GM12878 (cell line): Measurements from ENCODE around the gene GARIN3. TPM values are rescaled to one million over a fixed set of nuclear protein-coding genes. Genes with fewer than 3 reads are reported as not detected.

Experiments
- ATAC-seq: fragments of 200-7000 bp; cut with Tn5 transposase; 3 replicates; pipeline ENCODE4 v1.9.1; 2020; ENCODE audit warnings: mild to moderate bottlenecking, moderate library complexity
- Bru-seq: library from RNA; stranded (reverse); fragments of 400-500 nt; gene quantifications from one replicate; lab custom pipeline; 2021; lab: Mats Ljungman, UMichigan
- BruChase-seq, 2 experiments: library from RNA; stranded (reverse); fragments of 400-500 nt; gene quantifications; one replicate each; lab custom pipeline; 2021; lab: Mats Ljungman, UMichigan
- BruUV-seq: library from RNA; stranded (reverse); fragments of 400-500 nt; replicated peaks from 2 replicates; lab custom pipeline; 2021; lab: Mats Ljungman, UMichigan
- CTCF ChIA-PET: fragments of 300-600 bp; sonication (Branson Sonifier 250); formaldehyde crosslinking; extraction: SDS; loops from one replicate; lab custom pipeline; 2021; ENCODE audit warnings: inconsistent platforms; lab: Yijun Ruan, JAX
- POLR2A ChIA-PET: fragments of 350-600 bp; formaldehyde crosslinking; extraction: SDS; loops from one replicate; lab custom pipeline; 2021; ENCODE audit warnings: inconsistent platforms; lab: Charles Lee
- RAD21 ChIA-PET: fragments of 300-600 bp; sonication (Branson Sonifier 250); formaldehyde crosslinking; loops from one replicate; lab custom pipeline; 2023; ENCODE audit warnings: antibody characterized with exemption; ENCODE audit not compliant: unreplicated experiment; lab: Charles Lee
- SMC1A ChIA-PET: fragments of 300-600 bp; sonication (Branson Sonifier 250); formaldehyde crosslinking; loops from one replicate; lab custom pipeline; 2023; ENCODE audit not compliant: unreplicated experiment, uncharacterized antibody; lab: Charles Lee
- DNase-seq: peaks from one replicate; pipeline ENCODE4 v3.0.0-alpha.2; 2011; ENCODE audit warnings: low read depth, low spot score
- FAIRE-seq: peaks from 3 replicates; lab custom pipeline; 2011; peaks lifted over from hg19 to GRCh38; lab: Jason Lieb, UNC
- H2AFZ ChIP-seq: 2 replicates; pipeline ENCODE4 v1.6.0; 2011; ENCODE audit warnings: low read depth, low read length, control low read depth; ENCODE audit not compliant: control insufficient read depth
- H3K27ac ChIP-seq: 2 replicates; pipeline ENCODE4 v1.5.1; 2011; ENCODE audit warnings: control low read depth; ENCODE audit not compliant: control insufficient read depth, insufficient read depth
- H3K27me3 ChIP-seq, 2 experiments: replicated peaks in 1 of 2; 2 replicates each; pipeline versions ENCODE4 v1.6.0 to v1.6.1; 2011; ENCODE audit warnings: low read length in 1 of 2; ENCODE audit not compliant: control insufficient read depth in 2 of 2, insufficient read depth in 2 of 2
- H3K36me3 ChIP-seq, 2 experiments: 2 replicates each; pipeline ENCODE4 v1.5.1; 2011; ENCODE audit warnings: low read length in 1 of 2; ENCODE audit not compliant: control insufficient read depth in 2 of 2, insufficient read depth in 2 of 2
- H3K4me1 ChIP-seq: 2 replicates; pipeline ENCODE4 v1.6.1; 2011; ENCODE audit warnings: mild to moderate bottlenecking, low read length, moderate library complexity, mixed read lengths; ENCODE audit not compliant: control insufficient read depth, insufficient read depth
- H3K4me2 ChIP-seq: 2 replicates; pipeline ENCODE4 v1.6.0; 2011; ENCODE audit warnings: control low read depth; ENCODE audit not compliant: control insufficient read depth, insufficient read depth
- H3K4me3 ChIP-seq: fragments of 200-600 bp; sonication (generic); 2 replicates; pipeline ENCODE4 v1.5.1; 2016
- H3K79me2 ChIP-seq: 2 replicates; pipeline ENCODE4 v1.6.0; 2011; ENCODE audit warnings: low read length; ENCODE audit not compliant: control insufficient read depth, insufficient read depth
- H3K9ac ChIP-seq: 2 replicates; pipeline ENCODE4 v1.8.0; 2011; ENCODE audit warnings: low read length, control low read depth, mixed read lengths; ENCODE audit not compliant: control insufficient read depth, insufficient read depth
- H3K9me3 ChIP-seq: replicated peaks from 3 replicates; pipeline ENCODE4 v1.5.1; 2011; ENCODE audit warnings: mild to moderate bottlenecking, low read length; ENCODE audit not compliant: control insufficient read depth, insufficient read depth
- H4K20me1 ChIP-seq: 2 replicates; pipeline ENCODE4 v1.6.0; 2011; ENCODE audit not compliant: control insufficient read depth, insufficient read depth
- ATF2 ChIP-seq: IDR thresholded peaks from 2 replicates; pipeline ENCODE4 v1.6.1; 2012; ENCODE audit warnings: low read length, inconsistent platforms
- CEBPB ChIP-seq, 2 experiments: fragments of 150-350 bp in 1 of 2; IDR thresholded peaks; 2 replicates each; pipeline ENCODE4 v1.6.1; 2012 to 2014; ENCODE audit warnings: low read depth in 2 of 2, low read length in 2 of 2, borderline replicate concordance in 1 of 2, inconsistent platforms in 1 of 2
- NFIC ChIP-seq: IDR thresholded peaks from 2 replicates; pipeline ENCODE4 v1.6.1; 2012; ENCODE audit warnings: low read depth, mild to moderate bottlenecking, inconsistent platforms, low read length, moderate library complexity
- RCOR1 ChIP-seq: conservative IDR thresholded peaks from 2 replicates; pipeline ENCODE4 v1.6.1; 2012; ENCODE audit warnings: low read depth, low read length, improper control_type of control experiment
- TCF7 ChIP-seq: IDR thresholded peaks from 2 replicates; pipeline ENCODE4 v1.6.1; 2014; ENCODE audit warnings: antibody characterized with exemption, borderline replicate concordance
- WGBS: methylation state at CpG from one replicate; pipeline ENCODE4 v1.1.6; 2016; ENCODE audit warnings: low lambda C conversion rate; ENCODE audit not compliant: insufficient replicate concordance, insufficient coverage; ENCODE audit errors: missing lambda C conversion rate; 5-methylcytosine and 5-hydroxymethylcytosine counted together
- in situ Hi-C: fragments of 300-500 bp; cut with MboI; formaldehyde crosslinking; loops from 9 replicates; pipeline ENCODE4 v1.14.3; 2018; ENCODE audit warnings: mixed read lengths
- intact Hi-C: fragments of 100-400 bp; cut with micrococcal nuclease; formaldehyde crosslinking; loops from one replicate; pipeline ENCODE4 v1.14.2; 2022; ENCODE audit not compliant: unreplicated experiment
- long read RNA-seq, 2 experiments: library from polyadenylated mRNA; unstranded; transcript quantifications; one replicate each; pipeline ENCODE4 v2.0.0, GENCODE V29; 2019 to 2020
- polyA minus RNA-seq, 3 experiments: library from RNA; depleted of rRNA, polyadenylated mRNA; stranded (reverse); fragments of >200 nt; gene quantifications; 2 replicates each; pipeline ENCODE4 v1.2.3, GENCODE V29; 2011
- polyA plus RNA-seq, 11 experiments: library from polyadenylated mRNA; depleted of rRNA in 4 of 11; unstranded in 6 of 11; stranded (reverse) in 5 of 11; fragments of >200 nt; fragmentation: Nextera tagmentation in 4 of 11; fragmentation: Illumina TruSeq in 1 of 11; extraction: Ambion mirVana in 4 of 11; extraction: Trizol in 1 of 11; gene quantifications; 1 replicate in 1 of 11; 2 replicates in 10 of 11; pipeline versions ENCODE4 v1.2.1 to v1.2.3, GENCODE V29; 2011 to 2016; ENCODE audit warnings: inconsistent platforms in 2 of 11, missing spikeins in 2 of 11, low read depth in 1 of 11
- total RNA-seq, 4 experiments: library from RNA; depleted of rRNA in 3 of 4; stranded (reverse); fragments of >200 nt in 3 of 4; fragmentation: Illumina TruSeq in 1 of 4; extraction: Trizol in 1 of 4; gene quantifications; 2 replicates each; pipeline versions ENCODE4 v1.2.1 to v1.2.3, GENCODE V29; 2013 to 2021

Gene GARIN3
- total RNA-seq (2013; cell fraction: nucleolus; rRNA removed): not detected in 2 replicates
- not detected in 2 replicates for total RNA-seq (2014; rRNA removed)
- not detected in 2 replicates for total RNA-seq (2014; rRNA removed; fragmentation: Illumina TruSeq; extraction: Trizol)
- not detected in 2 replicates for total RNA-seq (2021)
- not detected for polyA plus RNA-seq (2011; ENCODE audit: low read depth)
- not detected in 2 replicates for polyA plus RNA-seq (2011; rRNA removed)
- polyA plus RNA-seq (2011; cell fraction: cytosol; rRNA removed): not detected in 2 replicates
- not detected in 2 replicates for polyA plus RNA-seq (2011; cell fraction: nucleus; rRNA removed)
- not detected in 2 replicates for polyA plus RNA-seq (2012)
- not detected in 2 replicates for polyA plus RNA-seq (2014; fragmentation: Illumina TruSeq; extraction: Trizol)
- not detected for polyA plus RNA-seq (2014; fragmentation: Nextera tagmentation; extraction: Ambion mirVana)
- not detected in 2 replicates for polyA plus RNA-seq (2014; rRNA removed)
- under 1 TPM in 1 of 2 experiments, not detected in 1; 0.15 TPM for polyA plus RNA-seq (2016; fragmentation: Nextera tagmentation; extraction: Ambion mirVana)
- polyA minus RNA-seq (2011; rRNA and poly(A)+ RNA removed): not detected in 2 replicates
- polyA minus RNA-seq (2011; cell fraction: cytosol; rRNA and poly(A)+ RNA removed): not detected in 2 replicates
- not detected in 2 replicates for polyA minus RNA-seq (2011; cell fraction: nucleus; rRNA and poly(A)+ RNA removed)
- Bru-seq, nascent RNA: not detected
- not detected for BruChase-seq, experiment 1, labeled RNA remaining after a 6-hour chase
- not detected for BruChase-seq, experiment 2, labeled RNA remaining after a 2-hour chase
- long read RNA-seq, experiment 1: 0 reads
- long read RNA-seq, experiment 2: 0 reads

GRCh38 chr5:157166214-157167213 lies at the start of gene GARIN3:
Gene GARIN3, minus strand, starts transcription at chr5:157166264. Its CDS starts 96 bp downstream, at chr5:157166168.
- Histone ChIP-seq H3K79me2 (no peaks in the 10 kb centered on the region), H3K4me3 (no peak within 1 kb of the TSS), H3K9me3 (peaks cover 8% of the 10 kb centered on the region; the same call in 2 of the 3 replicates), H3K27me3 (no peaks in the 10 kb centered on the region; a peak in 1 of 4 replicates), H2AFZ (peak within 1 kb of the TSS; percentile 13; the same call in 1 of the 2 replicates), H3K9ac (no peak within 1 kb of the TSS), H3K4me2 (no peak within 1 kb of the TSS), H3K36me3 (no peaks in the 10 kb centered on the region), H3K27ac (no peak within 1 kb of the TSS), H3K4me1 (peaks cover 6% of the 10 kb centered on the region), H4K20me1 (no peaks in the 10 kb centered on the region)
- intact Hi-C loops (no loop called here), in situ Hi-C loops (no loop called here)
- FAIRE-seq (no peak), DNase-seq (no peak), ATAC-seq (peak; percentile 40; the same call in 2 of the 3 replicates)
- no peak for TF ChIP-seq TCF7
- TF ChIP-seq CEBPB (IDR thresholded peaks at IDR 0.05; ENCODE audit: borderline replicate concordance in 1 of 2, low read depth in 2 of 2, low read length in 2 of 2): no peak
- no peak for TF ChIP-seq NFIC
- TF ChIP-seq ATF2: no peak
- TF ChIP-seq RCOR1: no peak
- no TSS peak for BruUV-seq
- ChIA-PET SMC1A (interaction anchor here (0.5 to 6.4 kb wide), 25 partner anchors 9 to 106 kb away, joined by 3 to 47 read pairs (median 6); partner anchors contain the start of gene MED7), POLR2A (interaction anchor here (1.1 to 2.4 kb wide), 8 partner anchors 10 to 117 kb away, joined by 3 to 20 read pairs (median 8); partner anchors contain the start of gene MED7), CTCF (interaction anchor here (0.7 to 4.1 kb wide), 9 partner anchors 10 to 146 kb away, joined by 3 to 29 read pairs (median 5); no protein-coding TSS in a partner anchor), RAD21 (interaction anchor here (0.7 to 3.4 kb wide), 21 partner anchors 9 to 245 kb away, joined by 3 to 30 read pairs (median 6); partner anchors contain the start of gene MED7)
- 60% methylated on average over 7 of the region's 7 CpGs for WGBS
